RWPE2 (cell line): ENCODE measurements around the gene DENND6B.
A peak's percentile ranks its signal among the peaks of the same experiment; 100 is the strongest.

Experiments
- ATAC-seq: fragments of 200-7000 bp; cut with Tn5 transposase; 3 replicates; pipeline ENCODE4 v1.9.1; 2021; ENCODE audit warnings: low read depth
- DNase-seq: peaks from one replicate; pipeline ENCODE4 v3.0.0-alpha.2; 2020; ENCODE audit warnings: low spot score
- H3K27ac ChIP-seq: fragments of 450-650 bp; 2 replicates; pipeline ENCODE4 v1.5.1; 2017; ENCODE audit warnings: mild to moderate bottlenecking; ENCODE audit not compliant: poor library complexity, severe bottlenecking
- H3K27me3 ChIP-seq: fragments of 250-450 bp; sonication (Bioruptor Pico); 2 replicates; pipeline ENCODE4 v1.5.1; 2021; ENCODE audit warnings: mild to moderate bottlenecking, moderate library complexity; ENCODE audit not compliant: insufficient read depth, poor library complexity, severe bottlenecking
- H3K36me3 ChIP-seq: fragments of 250-450 bp; sonication (Bioruptor Pico); 2 replicates; pipeline ENCODE4 v1.5.1; 2020; ENCODE audit warnings: low read depth, mild to moderate bottlenecking, moderate library complexity
- H3K4me1 ChIP-seq: fragments of 250-450 bp; sonication (Bioruptor Pico); 2 replicates; pipeline ENCODE4 v1.5.1; 2021; ENCODE audit warnings: mild to moderate bottlenecking, moderate library complexity; ENCODE audit not compliant: insufficient read depth, poor library complexity, severe bottlenecking
- H3K4me3 ChIP-seq: fragments of 250-450 bp; sonication (Bioruptor Pico); 2 replicates; pipeline ENCODE4 v1.5.1; 2021; ENCODE audit warnings: mild to moderate bottlenecking, moderate library complexity; ENCODE audit not compliant: severe bottlenecking
- H3K9me3 ChIP-seq: fragments of 250-450 bp; sonication (Bioruptor Pico); 2 replicates; pipeline ENCODE4 v1.5.1; 2021; ENCODE audit warnings: mild to moderate bottlenecking, moderate library complexity; ENCODE audit not compliant: severe bottlenecking
- CTCF ChIP-seq: fragments of 450-650 bp; IDR thresholded peaks from one replicate; pipeline ENCODE4 v1.5.1; 2017; ENCODE audit warnings: mild to moderate bottlenecking, moderate library complexity; ENCODE audit not compliant: poor library complexity, severe bottlenecking

DENND6B gene

GRCh38 chr22:50311606-50312351 is 15.0 kb downstream of the DENND6B start:
- no peak overlapping the region for H3K4me3 ChIP-seq
- H3K27me3 ChIP-seq: no peaks in the 10 kb centered on the region
- H3K4me1 ChIP-seq: peaks cover 10% of the 10 kb centered on the region
- TF ChIP-seq CTCF: no peak
- no peaks in the 10 kb centered on the region for H3K36me3 ChIP-seq
- H3K27ac ChIP-seq: no peak overlapping the region
- no peak for ATAC-seq
- no peaks in the 10 kb centered on the region for H3K9me3 ChIP-seq
- no peak for DNase-seq

- no peak overlapping the region for H3K27ac ChIP-seq
- no peaks in the 10 kb centered on the region for H3K27me3 ChIP-seq
- no peak for ATAC-seq
- no peak overlapping the region for H3K4me3 ChIP-seq
- no peaks in the 10 kb centered on the region for H3K9me3 ChIP-seq
- TF ChIP-seq CTCF: no peak
- no peak for DNase-seq
- H3K36me3 ChIP-seq: no peaks in the 10 kb centered on the region
- peaks cover 10% of the 10 kb centered on the region for H3K4me1 ChIP-seq
Observed at GRCh38 chr22:50310949-50311444, 15.8 kb downstream of the DENND6B start.

DNA sequence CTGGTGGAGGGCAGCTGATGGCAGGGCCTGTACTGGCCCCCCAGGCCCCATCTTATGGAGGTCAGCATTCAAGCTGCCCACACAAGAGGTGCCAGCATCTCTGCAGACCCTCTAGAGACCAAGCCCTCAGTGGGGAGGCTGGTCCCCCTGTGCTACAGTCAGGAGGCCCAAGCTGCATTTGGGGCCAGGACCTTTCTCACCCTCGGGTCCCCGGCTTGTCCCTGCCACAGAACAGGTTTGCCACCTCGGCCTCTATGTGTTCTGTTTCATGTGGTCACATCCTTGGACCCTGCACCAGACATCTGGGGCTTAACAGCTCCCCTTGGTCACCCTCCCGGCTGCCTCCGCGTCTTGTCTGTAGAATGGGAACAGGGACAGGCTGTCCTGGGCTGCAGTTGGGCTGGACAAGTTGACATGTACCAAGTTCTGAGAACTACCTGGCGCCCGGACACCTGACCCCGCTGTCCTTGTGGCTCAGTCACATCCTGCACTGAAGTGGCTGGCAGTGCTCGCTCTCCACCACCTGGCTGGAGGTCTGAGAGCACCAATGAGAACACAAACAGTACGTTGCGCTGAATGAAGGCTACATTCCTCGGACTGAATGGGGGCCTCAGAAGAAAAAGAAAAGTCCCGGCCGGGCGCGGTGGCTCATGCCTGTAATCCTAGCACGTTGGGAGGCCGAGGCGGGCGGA is 16.6 kb downstream of the DENND6B start:
- Histone ChIP-seq H3K27ac (no peak overlapping the region), H3K4me1 (peaks cover 14% of the 10 kb centered on the region), H3K4me3 (no peak overlapping the region), H3K27me3 (no peaks in the 10 kb centered on the region), H3K9me3 (no peaks in the 10 kb centered on the region), H3K36me3 (no peaks in the 10 kb centered on the region)
- DNase-seq: no peak
- no peak for TF ChIP-seq CTCF
- no peak for ATAC-seq

GRCh38 chr22:50309601-50309991 is 17.2 kb downstream of the DENND6B start:
- Histone ChIP-seq H3K9me3 (no peaks in the 10 kb centered on the region), H3K4me1 (peaks cover 19% of the 10 kb centered on the region), H3K36me3 (no peaks in the 10 kb centered on the region), H3K27me3 (no peaks in the 10 kb centered on the region), H3K4me3 (no peak overlapping the region), H3K27ac (peak overlapping the region; percentile 99)
- TF ChIP-seq CTCF: no peak
- ATAC-seq (no peak), DNase-seq (no peak)
